ENCODE results near the gene GLTP. TPM values are rescaled to one million over a fixed set of nuclear protein-coding genes. Genes with fewer than 3 reads are reported as not detected.

The GLTP gene
- polyA plus RNA-seq, 2 of the 4 experiments (the other 2 are of a cell fraction): 16.9 to 18.8 TPM

- H3K4me1 ChIP-seq: no peaks in the 10 kb centered on the region
- no peaks in the 10 kb centered on the region for H3K9me3 ChIP-seq
- TF ChIP-seq MYC (IDR thresholded peaks at IDR 0.05; ENCODE audit: borderline replicate concordance, low read length) (no peak), TP53 (CRISPR knock-in tag; IDR thresholded peaks at IDR 0.05) (no peak), EHF (CRISPR knock-in tag; IDR thresholded peaks at IDR 0.05) (no peak)
- CTCF ChIA-PET: interaction anchor here (1.0 to 10.1 kb wide), 7 partner anchors 9 to 260 kb away, joined by 3 to 100 read pairs (median 4); no protein-coding TSS in a partner anchor
- POLR2A ChIA-PET: no interaction called here
- DNase-seq (ENCODE audit: low read depth in 1 of 2, low spot score in 1 of 2) (no peak), FAIRE-seq (no peak), ATAC-seq (no peak)
- no peak overlapping the region for H3K4me2 ChIP-seq
- WGBS (ENCODE audit: missing lambda C conversion rate): 90% methylated on average over 5 of the region's 5 CpGs
- H3K4me3 ChIP-seq: no peak overlapping the region
- no peak overlapping the region for H3K27ac ChIP-seq
These were observed 21.6 kb downstream of the GLTP start for GRCh38 chr12:109858764-109859163.

GRCh38 chr12:109857715-109858114 is 22.6 kb downstream of the GLTP start:
- WGBS (ENCODE audit: missing lambda C conversion rate): 90% methylated on average over 6 of the region's 6 CpGs
- TF ChIP-seq PBX3 (IDR thresholded peaks at IDR 0.05) (no peak), HOXA7 (CRISPR knock-in tag; IDR thresholded peaks at IDR 0.05) (no peak), HEYL (CRISPR knock-in tag; IDR thresholded peaks at IDR 0.05) (no peak), SMC3 (IDR thresholded peaks at IDR 0.05) (no peak), HES2 (IDR thresholded peaks at IDR 0.05) (no peak), JUN (IDR thresholded peaks at IDR 0.05) (no peak), FOSB (CRISPR knock-in tag; IDR thresholded peaks at IDR 0.05) (no peak), TFCP2L1 (CRISPR knock-in tag; IDR thresholded peaks at IDR 0.05) (no peak), EHF (CRISPR knock-in tag; IDR thresholded peaks at IDR 0.05) (no peak), NFE2L2 (conservative IDR thresholded peaks at IDR 0.05; ENCODE audit: low read length) (no peak), KDM5A (IDR thresholded peaks at IDR 0.05) (no peak), ELK1 (IDR thresholded peaks at IDR 0.05; ENCODE audit: low read depth, low read length) (no peak), POLR2A (IDR thresholded peaks at IDR 0.05; ENCODE audit: low read length) (no peak), FOSL2 (IDR thresholded peaks at IDR 0.05) (no peak), FOSL2 (CRISPR knock-in tag; IDR thresholded peaks at IDR 0.05) (no peak), BCL3 (IDR thresholded peaks at IDR 0.05) (no peak), CTCF (IDR thresholded peaks at IDR 0.05) (no peak), CHD2 (IDR thresholded peaks at IDR 0.05; ENCODE audit: low read length, partially characterized antibody) (no peak), SREBF2 (IDR thresholded peaks at IDR 0.05) (no peak), NPAS2 (CRISPR knock-in tag; IDR thresholded peaks at IDR 0.05; ENCODE audit: borderline replicate concordance) (no peak)
- no peak for DNase-seq (ENCODE audit: low read depth in 1 of 2, low spot score in 1 of 2)
- H3K4me3 ChIP-seq: no peak overlapping the region
- ChIA-PET POLR2A (no interaction called here), CTCF (interaction anchor here (1.2 to 10.1 kb wide), 7 partner anchors 9 to 70 kb away, joined by 3 to 100 read pairs (median 4); no protein-coding TSS in a partner anchor)
- H3K9me3 ChIP-seq: no peaks in the 10 kb centered on the region
- FAIRE-seq: no peak
- no peak overlapping the region for H3K27ac ChIP-seq
- ATAC-seq: no peak
- no peak overlapping the region for H3K4me2 ChIP-seq
- no peaks in the 10 kb centered on the region for H3K4me1 ChIP-seq
